PC-9 (cell line): Measurements from ENCODE around the gene MMP15.

ENCODE experiments used
- EZH2 ChIP-seq: fragments of 200-600 bp; sonication (generic); IDR thresholded peaks from 2 replicates; pipeline ENCODE4 v1.8.0; 2017; ENCODE audit warnings: antibody characterized with exemption, low read depth
- TF ChIP-seq, protein P1 (sequence below): fragments of 200-600 bp; sonication (generic); conservative IDR thresholded peaks from 2 replicates; pipeline ENCODE4 v1.6.1; 2017; ENCODE audit warnings: mixed run types, antibody characterized with exemption, mild to moderate bottlenecking, moderate library complexity

DNA sequence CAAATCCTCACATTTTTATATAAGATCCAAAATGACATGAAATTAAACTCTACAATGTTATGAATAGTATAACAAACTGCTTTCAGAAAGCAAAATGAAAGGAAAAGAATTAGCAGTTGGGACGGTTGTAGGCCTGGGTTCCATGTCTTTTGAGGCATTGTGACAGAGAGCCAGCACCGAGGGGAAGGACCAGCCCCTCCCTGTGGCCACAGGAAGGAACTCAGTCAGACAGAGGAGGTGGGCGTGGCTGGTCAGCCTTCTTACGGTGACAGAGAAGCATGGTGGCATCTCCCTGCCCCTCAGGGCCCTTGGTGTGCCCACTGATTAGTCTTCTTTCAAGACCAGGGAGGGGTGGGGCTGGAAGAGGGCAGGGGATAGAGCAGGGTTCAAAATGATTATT, 30.8 kb upstream of the MMP15 start:
- TF ChIP-seq EZH2, result no peak
- TF ChIP-seq, protein P1, sequence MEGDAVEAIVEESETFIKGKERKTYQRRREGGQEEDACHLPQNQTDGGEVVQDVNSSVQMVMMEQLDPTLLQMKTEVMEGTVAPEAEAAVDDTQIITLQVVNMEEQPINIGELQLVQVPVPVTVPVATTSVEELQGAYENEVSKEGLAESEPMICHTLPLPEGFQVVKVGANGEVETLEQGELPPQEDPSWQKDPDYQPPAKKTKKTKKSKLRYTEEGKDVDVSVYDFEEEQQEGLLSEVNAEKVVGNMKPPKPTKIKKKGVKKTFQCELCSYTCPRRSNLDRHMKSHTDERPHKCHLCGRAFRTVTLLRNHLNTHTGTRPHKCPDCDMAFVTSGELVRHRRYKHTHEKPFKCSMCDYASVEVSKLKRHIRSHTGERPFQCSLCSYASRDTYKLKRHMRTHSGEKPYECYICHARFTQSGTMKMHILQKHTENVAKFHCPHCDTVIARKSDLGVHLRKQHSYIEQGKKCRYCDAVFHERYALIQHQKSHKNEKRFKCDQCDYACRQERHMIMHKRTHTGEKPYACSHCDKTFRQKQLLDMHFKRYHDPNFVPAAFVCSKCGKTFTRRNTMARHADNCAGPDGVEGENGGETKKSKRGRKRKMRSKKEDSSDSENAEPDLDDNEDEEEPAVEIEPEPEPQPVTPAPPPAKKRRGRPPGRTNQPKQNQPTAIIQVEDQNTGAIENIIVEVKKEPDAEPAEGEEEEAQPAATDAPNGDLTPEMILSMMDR, result peak; percentile 63
